Upper lobe of right lung (tissue), 1 donor: ENCODE results near the gene PPCS. TPM values are rescaled to one million over a fixed set of nuclear protein-coding genes. Genes with fewer than 3 reads are reported as not detected.
"Not testable (repeated sequence)": the region's sequence is repeated elsewhere in the genome, so short reads cannot be mapped to it uniquely, and the experiment has no call there.

Experiments used
- ATAC-seq: fragments of 200-7000 bp; cut with Tn5 transposase; one replicate; pipeline ENCODE4 v1.9.1; 2020; ENCODE audit warnings: mild to moderate bottlenecking, moderate library complexity
- DNase-seq: peaks from one replicate; pipeline ENCODE4 v3.0.0-alpha.2; 2020
- H3K27ac ChIP-seq: fragments of 200-600 bp; one replicate; pipeline ENCODE4 v1.8.0; 2022
- H3K27me3 ChIP-seq: fragments of 200-600 bp; one replicate; pipeline ENCODE4 v1.8.0; 2022; ENCODE audit warnings: mild to moderate bottlenecking
- H3K36me3 ChIP-seq: fragments of 200-600 bp; one replicate; pipeline ENCODE4 v1.8.0; 2022
- H3K4me1 ChIP-seq: fragments of 200-600 bp; one replicate; pipeline ENCODE4 v1.8.0; 2022
- H3K4me3 ChIP-seq: fragments of 200-600 bp; one replicate; pipeline ENCODE4 v1.8.0; 2022; ENCODE audit warnings: mild to moderate bottlenecking
- H3K9me3 ChIP-seq: fragments of 200-600 bp; one replicate; pipeline ENCODE4 v1.8.0; 2022
- intact Hi-C: fragments of 100-400 bp; cut with DNase I; formaldehyde crosslinking; loops from one replicate; pipeline ENCODE4 v1.11.0; 2022
- total RNA-seq: library from RNA; stranded (reverse); fragmentation: NEBNext Ultra II Directional; extraction: Animal tissue kit (Norgen Biotek cat#: 25700); gene quantifications from one replicate; pipeline ENCODE4 v1.2.1, GENCODE V29; 2021
- TF ChIP-seq, protein P1 (sequence below): fragments of 200-600 bp; IDR thresholded peaks from one replicate; pipeline ENCODE4 v1.8.0; 2022; ENCODE audit warnings: antibody characterized with exemption
- donor health status: DM: no; HTN: yes; CAD: no; lungs with severe emphysema.

PPCS gene
- total RNA-seq, 1 donor from 2014 or later: 52.8 TPM

GRCh38 chr1:42462828-42463763 is 6.8 kb downstream of the PPCS start, which contains the start of gene CCDC30:
TSS of gene CCDC30 (plus strand) at chr1:42463286. CDS start at chr1:42480552, 17,266 bp downstream.
- DNase-seq (peak; percentile 97), ATAC-seq (peak; percentile 100)
- peaks cover 15% of the 10 kb centered on the region for H3K4me1 ChIP-seq
- peak within 1 kb of the TSS; percentile 75 for H3K27ac ChIP-seq
- peaks cover 31% of the 10 kb centered on the region for H3K36me3 ChIP-seq
- intact Hi-C loops: no loop called here
- peak within 1 kb of the TSS; percentile 79 for H3K4me3 ChIP-seq
- no peaks in the 10 kb centered on the region for H3K9me3 ChIP-seq
- H3K27me3 ChIP-seq: no peaks in the 10 kb centered on the region
- TF ChIP-seq, protein P1, sequence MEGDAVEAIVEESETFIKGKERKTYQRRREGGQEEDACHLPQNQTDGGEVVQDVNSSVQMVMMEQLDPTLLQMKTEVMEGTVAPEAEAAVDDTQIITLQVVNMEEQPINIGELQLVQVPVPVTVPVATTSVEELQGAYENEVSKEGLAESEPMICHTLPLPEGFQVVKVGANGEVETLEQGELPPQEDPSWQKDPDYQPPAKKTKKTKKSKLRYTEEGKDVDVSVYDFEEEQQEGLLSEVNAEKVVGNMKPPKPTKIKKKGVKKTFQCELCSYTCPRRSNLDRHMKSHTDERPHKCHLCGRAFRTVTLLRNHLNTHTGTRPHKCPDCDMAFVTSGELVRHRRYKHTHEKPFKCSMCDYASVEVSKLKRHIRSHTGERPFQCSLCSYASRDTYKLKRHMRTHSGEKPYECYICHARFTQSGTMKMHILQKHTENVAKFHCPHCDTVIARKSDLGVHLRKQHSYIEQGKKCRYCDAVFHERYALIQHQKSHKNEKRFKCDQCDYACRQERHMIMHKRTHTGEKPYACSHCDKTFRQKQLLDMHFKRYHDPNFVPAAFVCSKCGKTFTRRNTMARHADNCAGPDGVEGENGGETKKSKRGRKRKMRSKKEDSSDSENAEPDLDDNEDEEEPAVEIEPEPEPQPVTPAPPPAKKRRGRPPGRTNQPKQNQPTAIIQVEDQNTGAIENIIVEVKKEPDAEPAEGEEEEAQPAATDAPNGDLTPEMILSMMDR: no peak

DNA sequence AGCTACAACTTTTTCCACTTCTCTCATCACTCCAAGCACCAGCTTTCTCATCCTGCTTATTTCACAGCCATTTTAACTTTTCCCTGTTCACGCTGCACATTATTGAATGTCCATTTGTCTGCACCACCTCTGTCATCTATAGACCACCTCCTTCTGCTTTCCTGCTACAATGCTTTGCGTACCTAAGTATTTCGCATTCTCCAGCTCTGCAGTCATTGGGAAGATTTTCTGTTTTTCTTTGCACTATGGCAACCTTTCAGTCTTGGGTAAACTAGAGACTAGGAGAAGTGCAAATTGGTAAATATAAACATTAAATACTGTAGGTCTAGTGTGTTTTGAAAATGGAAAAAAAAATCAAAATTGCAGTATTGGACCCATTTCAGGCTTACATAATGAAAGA is 7.6 kb downstream of the PPCS start:
- DNase-seq (no peak), ATAC-seq (no peak)
- H3K9me3 ChIP-seq: no peaks in the 10 kb centered on the region
- intact Hi-C loops: no loop called here
- H3K27ac ChIP-seq: peak overlapping the region; percentile 75
- TF ChIP-seq, protein P1: no peak
- peaks cover 23% of the 10 kb centered on the region for H3K36me3 ChIP-seq
- H3K27me3 ChIP-seq: no peaks in the 10 kb centered on the region
- peaks cover 15% of the 10 kb centered on the region for H3K4me1 ChIP-seq
- peak overlapping the region; percentile 79 for H3K4me3 ChIP-seq

GRCh38 chr1:42466030-42466429 is 9.7 kb downstream of the PPCS start:
- ATAC-seq (no peak), DNase-seq (no peak)
- Histone ChIP-seq H3K4me3 (no peak overlapping the region), H3K9me3 (no peaks in the 10 kb centered on the region), H3K36me3 (peaks cover 3% of the 10 kb centered on the region), H3K27ac (no peak overlapping the region), H3K27me3 (no peaks in the 10 kb centered on the region), H3K4me1 (peaks cover 15% of the 10 kb centered on the region)
- TF ChIP-seq, protein P1: no peak
- intact Hi-C loops: no loop called here

DNA sequence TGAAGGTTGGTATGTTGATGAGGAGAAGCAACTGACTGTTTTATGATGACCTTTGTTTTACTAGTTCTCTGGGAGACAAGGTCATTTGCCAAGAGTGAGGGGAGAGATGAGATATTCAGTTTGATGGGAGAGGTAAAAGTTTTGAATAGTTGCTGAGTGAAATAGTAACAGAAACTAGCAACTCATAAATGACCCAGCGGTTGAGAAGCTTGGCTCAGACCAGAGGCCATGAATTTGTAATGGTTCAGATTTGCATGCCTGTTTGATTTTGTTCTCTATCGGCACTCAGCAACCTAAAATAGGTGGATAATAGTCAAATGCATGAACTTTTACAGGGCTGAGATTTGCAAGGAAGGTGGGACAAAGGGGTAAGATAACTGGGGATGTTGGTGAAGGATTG is 13.4 kb downstream of the PPCS start:
- H3K27ac ChIP-seq: no peak overlapping the region
- no peak for ATAC-seq
- no peaks in the 10 kb centered on the region for H3K9me3 ChIP-seq
- no peak overlapping the region for H3K4me3 ChIP-seq
- no peaks in the 10 kb centered on the region for H3K36me3 ChIP-seq
- H3K4me1 ChIP-seq: no peaks in the 10 kb centered on the region
- no peak for DNase-seq
- intact Hi-C loops: no loop called here
- TF ChIP-seq, protein P1: no peak
- H3K27me3 ChIP-seq: no peaks in the 10 kb centered on the region

GRCh38 chr1:42476605-42477004 is 20.3 kb downstream of the PPCS start:
- ATAC-seq: no peak
- intact Hi-C loops: no loop called here
- TF ChIP-seq, protein P1: no peak
- Histone ChIP-seq H3K9me3 (no peaks in the 10 kb centered on the region), H3K27me3 (no peaks in the 10 kb centered on the region), H3K4me1 (no peaks in the 10 kb centered on the region), H3K36me3 (no peaks in the 10 kb centered on the region), H3K27ac (no peak overlapping the region), H3K4me3 (no peak overlapping the region)
- DNase-seq: no peak

DNA sequence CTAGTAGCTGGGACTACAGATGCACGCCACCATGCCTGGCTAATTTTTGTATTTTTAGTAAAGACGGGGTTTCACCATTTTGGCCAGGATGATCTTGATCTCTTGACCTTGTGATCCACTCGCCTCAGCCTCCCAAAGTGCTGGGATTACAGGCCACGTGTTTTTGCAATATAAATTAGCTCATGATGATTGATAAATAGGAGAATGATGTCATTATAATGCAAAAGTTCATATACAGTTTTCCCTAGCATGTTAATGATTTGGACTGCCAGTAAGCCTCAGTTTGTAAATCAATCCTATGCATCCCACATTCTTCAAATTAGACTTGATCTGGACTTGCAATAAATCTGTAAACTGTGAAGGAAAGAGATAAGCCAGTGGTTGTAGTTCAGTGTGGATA is 21.0 kb downstream of the PPCS start:
- H3K27ac ChIP-seq, ATAC-seq, DNase-seq, H3K36me3 ChIP-seq, H3K9me3 ChIP-seq, H3K4me3 ChIP-seq, H3K27me3 ChIP-seq, intact Hi-C loops, H3K4me1 ChIP-seq: not testable (repeated sequence)
